H1 (cell line): ENCODE measurements around the gene CCNE1. TPM values are rescaled to one million over a fixed set of nuclear protein-coding genes. Genes with fewer than 3 reads are reported as not detected.

ENCODE experiments used
- CTCF ChIA-PET: fragments of 300-600 bp; sonication (Branson Sonifier 250); formaldehyde crosslinking; loops from one replicate; lab custom pipeline; 2021; ENCODE audit not compliant: partially characterized antibody; lab: Charles Lee
- POLR2A ChIA-PET: fragments of 300-600 bp; sonication (Branson Sonifier 250); formaldehyde crosslinking; loops from one replicate; lab custom pipeline; 2021; ENCODE audit warnings: inconsistent platforms; ENCODE audit not compliant: partially characterized antibody; lab: Charles Lee
- DNase-seq, 2 experiments: peaks; one replicate each; pipeline versions ENCODE4 v3.0.0 to v3.0.0-alpha.2; 2010 to 2022; ENCODE audit warnings: low spot score in 2 of 2, low read depth in 1 of 2, mixed read lengths in 1 of 2
- FAIRE-seq: peaks from 2 replicates; lab custom pipeline; 2011; peaks lifted over from hg19 to GRCh38; lab: Jason Lieb, UNC
- H2AFZ ChIP-seq: 2 replicates; pipeline ENCODE4 v1.8.1; 2012; ENCODE audit warnings: low read length, inconsistent platforms
- H2AK5ac ChIP-seq: 2 replicates; pipeline ENCODE4 v1.6.1; 2013; ENCODE audit warnings: low read depth, low read length
- H2BK120ac ChIP-seq: replicated peaks from 2 replicates; pipeline ENCODE3; 2013; ENCODE audit warnings: low read depth, low read length, inconsistent platforms
- H2BK12ac ChIP-seq: 2 replicates; pipeline ENCODE4 v1.6.1; 2013; ENCODE audit warnings: low read depth, low read length
- H2BK15ac ChIP-seq: 2 replicates; pipeline ENCODE4 v1.6.1; 2013; ENCODE audit warnings: low read length
- H2BK20ac ChIP-seq: 2 replicates; pipeline ENCODE4 v1.6.1; 2013; ENCODE audit warnings: low read length
- H2BK5ac ChIP-seq: 2 replicates; pipeline ENCODE4 v1.6.1; 2013; ENCODE audit warnings: low read depth, low read length
- H3K14ac ChIP-seq: 2 replicates; pipeline ENCODE4 v1.6.1; 2013; ENCODE audit warnings: inconsistent platforms; ENCODE audit not compliant: insufficient read length
- H3K18ac ChIP-seq: 2 replicates; pipeline ENCODE4 v1.6.1; 2013; ENCODE audit warnings: low read length; ENCODE audit errors: extremely low read depth
- H3K23ac ChIP-seq: 2 replicates; pipeline ENCODE4 v1.6.1; 2013; ENCODE audit warnings: inconsistent platforms; ENCODE audit not compliant: insufficient read length
- H3K23me2 ChIP-seq: 2 replicates; pipeline ENCODE4 v1.6.1; 2013; ENCODE audit warnings: low read depth, low read length
- H3K27ac ChIP-seq: 2 replicates; pipeline ENCODE4 v1.6.1; 2011; ENCODE audit warnings: low read depth, low read length, inconsistent platforms
- H3K27me3 ChIP-seq, 4 experiments: replicated peaks in 1 of 4; 1 replicate in 1 of 4; 2 replicates in 3 of 4; pipeline versions ENCODE4 v1.6.1 to v1.8.1; 2011 to 2013; ENCODE audit warnings: low read length in 3 of 4, mild to moderate bottlenecking in 3 of 4, inconsistent platforms in 2 of 4, mixed read lengths in 2 of 4, moderate library complexity in 1 of 4; ENCODE audit not compliant: control insufficient read depth in 3 of 4, insufficient read depth in 3 of 4; ENCODE audit errors: extremely low read depth in 1 of 4
- H3K36me3 ChIP-seq, 4 experiments: 2 replicates each; pipeline versions ENCODE4 v1.6.1 to v1.8.1; 2011 to 2013; ENCODE audit warnings: mild to moderate bottlenecking in 4 of 4, low read length in 3 of 4, moderate library complexity in 2 of 4, control low read depth in 1 of 4, inconsistent platforms in 1 of 4; ENCODE audit not compliant: insufficient read depth in 4 of 4, control insufficient read depth in 2 of 4
- H3K4ac ChIP-seq: replicated peaks from 2 replicates; pipeline ENCODE3; 2013; ENCODE audit warnings: low read length, low read depth, mixed read lengths, inconsistent platforms; ENCODE audit not compliant: insufficient read length
- H3K4me1 ChIP-seq, 4 experiments: replicated peaks in 1 of 4; 1 replicate in 1 of 4; 2 replicates in 3 of 4; pipeline versions ENCODE4 v1.6.1 to v1.8.1; 2011 to 2013; ENCODE audit warnings: low read length in 3 of 4, inconsistent platforms in 2 of 4, mixed read lengths in 1 of 4; ENCODE audit not compliant: insufficient read depth in 4 of 4, control insufficient read depth in 3 of 4
- H3K4me2 ChIP-seq, 2 experiments: 2 replicates each; pipeline versions ENCODE4 v1.6.1 to v1.8.1; 2011 to 2013; ENCODE audit warnings: low read depth in 2 of 2, low read length in 2 of 2, control low read depth in 1 of 2, inconsistent platforms in 1 of 2, mild to moderate bottlenecking in 1 of 2; ENCODE audit not compliant: insufficient read depth in 1 of 2
- H3K4me3 ChIP-seq, 4 experiments: fragments of 200-600, 300-600 bp in 1 of 4; sonication (generic), shearing (Covaris generic), sonication (Bioruptor Twin) in 1 of 4; 2 replicates each; pipeline versions ENCODE4 v1.5.1 to v1.8.1; 2011 to 2016; ENCODE audit warnings: low read length in 4 of 4, low read depth in 3 of 4, control low read depth in 2 of 4, inconsistent platforms in 2 of 4, mild to moderate bottlenecking in 2 of 4, mixed read lengths in 1 of 4, moderate library complexity in 1 of 4; ENCODE audit not compliant: insufficient read depth in 2 of 4; ENCODE audit errors: extremely low read depth in 1 of 4
- H3K56ac ChIP-seq: replicated peaks from 2 replicates; pipeline ENCODE3; 2013; ENCODE audit warnings: low read depth, mild to moderate bottlenecking, mixed read lengths, low read length, inconsistent platforms; ENCODE audit not compliant: insufficient read length
- H3K79me1 ChIP-seq: 2 replicates; pipeline ENCODE4 v1.6.1; 2013; ENCODE audit warnings: low read depth, low read length, control low read depth
- H3K79me2 ChIP-seq, 2 experiments: 2 replicates each; pipeline versions ENCODE4 v1.6.1 to v1.8.1; 2012 to 2013; ENCODE audit warnings: low read length in 2 of 2, mild to moderate bottlenecking in 2 of 2, inconsistent platforms in 1 of 2; ENCODE audit not compliant: insufficient read depth in 2 of 2, control insufficient read depth in 1 of 2
- H3K9ac ChIP-seq, 4 experiments: replicated peaks in 1 of 4; 1 replicate in 1 of 4; 2 replicates in 3 of 4; pipeline versions ENCODE4 v1.6.1 to v1.8.1; 2011 to 2013; ENCODE audit warnings: low read depth in 3 of 4, low read length in 3 of 4, control low read depth in 2 of 4, mild to moderate bottlenecking in 2 of 4, moderate library complexity in 2 of 4, inconsistent platforms in 1 of 4; ENCODE audit errors: extremely low read depth in 1 of 4
- H3K9me3 ChIP-seq, 2 experiments: 2 replicates each; pipeline versions ENCODE4 v1.6.1 to v1.8.1; 2012 to 2013; ENCODE audit warnings: mild to moderate bottlenecking in 2 of 2, moderate library complexity in 2 of 2, control low read depth in 1 of 2, inconsistent platforms in 1 of 2, low read depth in 1 of 2, low read length in 1 of 2, mixed read lengths in 1 of 2; ENCODE audit not compliant: insufficient read depth in 2 of 2
- H4K20me1 ChIP-seq, 2 experiments: replicated peaks in 1 of 2; 2 replicates each; pipeline versions ENCODE3 to v1.8.1; 2011 to 2013; ENCODE audit warnings: inconsistent platforms in 2 of 2, low read length in 2 of 2, mild to moderate bottlenecking in 1 of 2; ENCODE audit not compliant: insufficient read depth in 2 of 2, control insufficient read depth in 1 of 2
- H4K5ac ChIP-seq: 2 replicates; pipeline ENCODE4 v1.6.1; 2013; ENCODE audit warnings: low read length, low read depth, mixed read lengths, inconsistent platforms; ENCODE audit not compliant: insufficient read length
- H4K8ac ChIP-seq: 2 replicates; pipeline ENCODE4 v1.8.0; 2013; ENCODE audit warnings: mild to moderate bottlenecking, moderate library complexity, low read length, inconsistent platforms; ENCODE audit not compliant: insufficient read depth; ENCODE audit errors: extremely low read depth
- H4K91ac ChIP-seq: replicated peaks from 2 replicates; pipeline ENCODE3; 2013; ENCODE audit warnings: low read length, mixed read lengths, inconsistent platforms; ENCODE audit not compliant: insufficient read length
- CBX5 ChIP-seq: fragments of 300-800, 300-1000 bp; sonication (generic); IDR thresholded peaks from 2 replicates; pipeline ENCODE4 v1.7.1; 2016; ENCODE audit warnings: antibody characterized with exemption, low read length, low read depth
- CHD2 ChIP-seq: IDR thresholded peaks from 2 replicates; pipeline ENCODE4 v1.6.1; 2012; ENCODE audit warnings: low read length, improper control_type of control experiment
- CTBP2 ChIP-seq: IDR thresholded peaks from 2 replicates; pipeline ENCODE4 v1.7.0; 2011; ENCODE audit warnings: borderline replicate concordance, mild to moderate bottlenecking, moderate library complexity, mixed read lengths, low read length; ENCODE audit not compliant: insufficient read depth, insufficient read length
- EGR1 ChIP-seq: IDR thresholded peaks from 2 replicates; pipeline ENCODE4 v1.6.1; 2011; ENCODE audit warnings: low read depth, low read length, borderline replicate concordance
- KDM1A ChIP-seq: fragments of 200-600, 300-600 bp; sonication (generic); IDR thresholded peaks from 2 replicates; pipeline ENCODE4 v1.7.1; 2016; ENCODE audit warnings: mild to moderate bottlenecking, low read length, borderline replicate concordance
- NANOG ChIP-seq: IDR thresholded peaks from 2 replicates; pipeline ENCODE4 v1.6.1; 2011; ENCODE audit warnings: low read length, low read depth, mild to moderate bottlenecking, inconsistent platforms; ENCODE audit not compliant: insufficient read depth, poor library complexity, severe bottlenecking
- POLR2A ChIP-seq, 2 experiments: IDR thresholded peaks; 1 replicate in 1 of 2; 2 replicates in 1 of 2; pipeline ENCODE4 v1.6.1; 2011; ENCODE audit warnings: low read depth in 2 of 2, low read length in 2 of 2, mild to moderate bottlenecking in 2 of 2; ENCODE audit errors: control extremely low read depth in 1 of 2
- RBBP5 ChIP-seq: IDR thresholded peaks from 2 replicates; pipeline ENCODE4 v1.7.1; 2012; ENCODE audit warnings: low read depth, mild to moderate bottlenecking, inconsistent platforms, low read length, moderate library complexity, borderline replicate concordance
- RXRA ChIP-seq: IDR thresholded peaks from 2 replicates; pipeline ENCODE4 v1.6.1; 2011; ENCODE audit warnings: low read depth, mild to moderate bottlenecking, low read length, moderate library complexity; ENCODE audit not compliant: insufficient read depth
- SAP30 ChIP-seq: fragments of 300-600 bp; sonication (generic); IDR thresholded peaks from 2 replicates; pipeline ENCODE4 v1.7.1; 2012; ENCODE audit warnings: low read length, moderate library complexity, mild to moderate bottlenecking, inconsistent platforms; ENCODE audit not compliant: insufficient read depth, insufficient replicate concordance
- SIN3A ChIP-seq, 2 experiments: IDR thresholded peaks in 1 of 2; conservative IDR thresholded peaks in 1 of 2; 2 replicates each; pipeline ENCODE4 v1.6.1; 2011 to 2012; ENCODE audit warnings: low read length in 2 of 2, improper control_type of control experiment in 1 of 2, low read depth in 1 of 2, mild to moderate bottlenecking in 1 of 2
- SIX5 ChIP-seq: IDR thresholded peaks from 2 replicates; pipeline ENCODE4 v1.6.1; 2011; ENCODE audit warnings: mild to moderate bottlenecking, low read depth, low read length
- TBP ChIP-seq: IDR thresholded peaks from 2 replicates; pipeline ENCODE4 v1.6.1; 2011; ENCODE audit warnings: low read depth, low read length, improper control_type of control experiment
- YY1 ChIP-seq: IDR thresholded peaks from 2 replicates; pipeline ENCODE4 v1.6.1; 2011; ENCODE audit warnings: low read depth, mild to moderate bottlenecking, low read length
- WGBS, 2 experiments: shearing (Covaris generic) in 1 of 2; methylation state at CpG; one replicate each; pipeline versions ENCODE4 v1.1.6 to v1.1.7; 2013 to 2015; ENCODE audit warnings: low lambda C conversion rate in 2 of 2, mixed read lengths in 2 of 2, inconsistent platforms in 1 of 2, low coverage in 1 of 2, missing lambda C conversion rate in 1 of 2; ENCODE audit not compliant: insufficient replicate concordance in 2 of 2, insufficient coverage in 1 of 2, insufficient read length in 1 of 2; ENCODE audit errors: extremely low coverage in 1 of 2, missing lambda C conversion rate in 1 of 2; 5-methylcytosine and 5-hydroxymethylcytosine counted together
- polyA plus RNA-seq, 7 experiments: library from polyadenylated mRNA; depleted of rRNA in 3 of 7; stranded (reverse) in 5 of 7; unstranded in 2 of 7; fragments of >200 nt in 5 of 7; fragments of 200-250 nt in 2 of 7; gene quantifications; 1 replicate in 5 of 7; 2 replicates in 1 of 7; 4 replicates in 1 of 7; pipeline versions ENCODE4 v1.2.1 to v1.2.3, GENCODE V29; 2011 to 2013; ENCODE audit warnings: missing spikeins in 2 of 7, mixed read lengths in 2 of 7
- total RNA-seq: library from RNA; stranded (reverse); fragmentation: NEBNext Ultra II Directional; extraction: Animal tissue kit (Norgen Biotek cat#: 25700); gene quantifications from 2 replicates; pipeline ENCODE4 v1.2.1, GENCODE V29; 2021

CCNE1 gene
- total and polyA plus RNA-seq, 2 of the 8 experiments (the other 6 are each of a cell fraction or from before 2014, with no cell fraction given), result 43.2 to 44.6 TPM

GRCh38 chr19:29796173-29796573 lies 15.6 kb upstream of the CCNE1 start:
- H3K79me1 ChIP-seq, result no peaks in the 10 kb centered on the region
- 86% methylated on average over 8 of the region's 9 CpGs; no CpG with 5 or more reads in 1 of the 2 experiments for WGBS, 2 experiments
- ChIA-PET POLR2A (no interaction called here), CTCF (interaction anchor here (0.7 to 1.3 kb wide), 5 partner anchors 10 to 1839 kb away, joined by 3 to 11 read pairs (median 4); no protein-coding TSS in a partner anchor)
- H3K36me3 ChIP-seq, result no peaks in the 10 kb centered on the region
- no peak overlapping the region for H4K5ac ChIP-seq
- DNase-seq (no peak), FAIRE-seq (no peak)
- H3K4me3 ChIP-seq, result no peak overlapping the region
- no peak overlapping the region for H3K4ac ChIP-seq
- no peaks in the 10 kb centered on the region for H3K23me2 ChIP-seq
- H4K91ac ChIP-seq, result no peak overlapping the region
- H2BK12ac ChIP-seq, result no peak overlapping the region
- H3K27ac ChIP-seq, result no peak overlapping the region
- no peak overlapping the region for H3K9ac ChIP-seq
- H2AK5ac ChIP-seq, result no peak overlapping the region
- H3K79me2 ChIP-seq, result no peaks in the 10 kb centered on the region
- no peak overlapping the region for H4K8ac ChIP-seq
- H3K4me1 ChIP-seq, result no peaks in the 10 kb centered on the region
- no peak overlapping the region for H2BK120ac ChIP-seq
- peak overlapping the region; percentile 52; the same call in 1 of the 2 replicates for H2AFZ ChIP-seq
- H3K4me2 ChIP-seq, result no peak overlapping the region
- no peak overlapping the region for H3K14ac ChIP-seq
- no peak overlapping the region for H3K18ac ChIP-seq
- H3K23ac ChIP-seq, result no peak overlapping the region
- H4K20me1 ChIP-seq, result peaks cover 0 to 1% of the 10 kb centered on the region in 2 experiments
- no peak overlapping the region for H3K56ac ChIP-seq
- H3K27me3 ChIP-seq, result no peaks in the 10 kb centered on the region
- no peak overlapping the region for H2BK5ac ChIP-seq
- no peaks in the 10 kb centered on the region for H3K9me3 ChIP-seq
- H2BK15ac ChIP-seq, result no peak overlapping the region
- no peak overlapping the region for H2BK20ac ChIP-seq
- TF ChIP-seq POLR2A (IDR thresholded peaks at IDR 0.05; ENCODE audit: control extremely low read depth in 1 of 2, low read depth in 2 of 2, low read length in 2 of 2) (no peak), CBX5 (no peak), CTBP2 (no peak), NANOG (no peak), SIN3A (conservative IDR thresholded peaks at IDR 0.05 in 1 of 2, IDR thresholded peaks at IDR 0.05 in 1 of 2; ENCODE audit: low read depth in 1 of 2, low read length in 2 of 2) (no peak), TBP (no peak), KDM1A (no peak), EGR1 (no peak), SIX5 (no peak), SAP30 (no peak), CHD2 (no peak), YY1 (no peak), RBBP5 (no peak), RXRA (no peak)
